ENCODE data around the gene MICAL3.
"Not testable (repeated sequence)": the region's sequence is repeated elsewhere in the genome, so short reads cannot be mapped to it uniquely, and the experiment has no call there.

The MICAL3 gene

DNA sequence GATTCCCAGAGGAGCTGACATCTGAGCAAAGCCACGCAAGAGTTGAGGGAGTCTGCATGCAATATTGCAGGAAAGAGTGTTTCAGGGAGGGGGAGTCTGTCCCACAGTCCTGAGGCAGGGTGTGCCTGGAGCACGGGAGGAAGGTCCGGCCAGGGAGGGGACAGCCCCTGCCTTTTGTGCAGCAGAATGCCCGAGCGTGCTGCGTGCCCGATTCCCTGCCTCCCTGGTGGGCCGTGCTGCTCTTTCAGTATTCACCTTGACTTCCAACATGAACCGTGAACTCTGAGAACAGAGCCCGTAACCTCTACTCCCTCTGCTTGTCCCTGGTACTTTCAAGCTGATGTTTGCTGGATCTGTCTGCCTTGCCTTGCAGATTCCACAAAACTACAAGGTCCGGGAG is 39.3 kb downstream of the MICAL3 start:
- not testable (repeated sequence) for H3K36me3 ChIP-seq (ENCODE audit: control insufficient read depth, insufficient read depth, low read length); H3K4me1 ChIP-seq (ENCODE audit: control insufficient read depth, insufficient read depth, low read length); H3K9me3 ChIP-seq (ENCODE audit: control insufficient read depth, low read length); H3K4me3 ChIP-seq (ENCODE audit: insufficient read depth, low read depth, low read length); H3K27ac ChIP-seq (ENCODE audit: insufficient read depth, low read depth, low read length, poor library complexity, severe bottlenecking); H3K27me3 ChIP-seq (ENCODE audit: control insufficient read depth, insufficient read depth, low read length, poor library complexity, severe bottlenecking)
- 87 to 91% methylated on average over 11 of the region's 11 CpGs for WGBS, 2 experiments

DNA sequence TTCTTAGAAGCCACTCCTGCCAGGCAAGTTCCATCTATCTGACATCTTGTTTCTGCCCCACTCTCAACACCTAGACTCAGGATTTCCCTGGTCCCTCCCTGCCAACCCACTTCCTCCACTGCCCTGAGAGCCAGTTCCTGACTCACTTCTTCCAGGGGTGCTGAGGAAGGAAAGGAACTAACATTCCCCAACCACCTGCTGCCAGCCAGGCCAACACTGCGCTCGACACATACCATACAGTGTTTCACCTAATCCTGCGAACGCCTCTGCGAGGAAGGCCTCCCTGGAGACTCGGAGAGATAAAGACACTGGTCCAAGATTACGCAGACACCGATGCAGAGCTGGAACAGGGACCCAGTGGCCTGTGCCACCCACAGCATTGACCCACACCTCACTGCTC is 40.2 kb downstream of the MICAL3 start:
- Histone ChIP-seq H3K27me3 (ENCODE audit: control insufficient read depth, insufficient read depth, low read length, poor library complexity, severe bottlenecking) (no peaks in the 10 kb centered on the region), H3K4me1 (ENCODE audit: control insufficient read depth, insufficient read depth, low read length) (peaks cover 4% of the 10 kb centered on the region), H3K36me3 (ENCODE audit: control insufficient read depth, insufficient read depth, low read length) (no peaks in the 10 kb centered on the region), H3K9me3 (ENCODE audit: control insufficient read depth, low read length) (no peaks in the 10 kb centered on the region), H3K27ac (ENCODE audit: insufficient read depth, low read depth, low read length, poor library complexity, severe bottlenecking) (no peak overlapping the region), H3K4me3 (ENCODE audit: insufficient read depth, low read depth, low read length) (no peak overlapping the region)
- 92 to 96% methylated on average over 8 of the region's 8 CpGs for WGBS, 2 experiments

DNA sequence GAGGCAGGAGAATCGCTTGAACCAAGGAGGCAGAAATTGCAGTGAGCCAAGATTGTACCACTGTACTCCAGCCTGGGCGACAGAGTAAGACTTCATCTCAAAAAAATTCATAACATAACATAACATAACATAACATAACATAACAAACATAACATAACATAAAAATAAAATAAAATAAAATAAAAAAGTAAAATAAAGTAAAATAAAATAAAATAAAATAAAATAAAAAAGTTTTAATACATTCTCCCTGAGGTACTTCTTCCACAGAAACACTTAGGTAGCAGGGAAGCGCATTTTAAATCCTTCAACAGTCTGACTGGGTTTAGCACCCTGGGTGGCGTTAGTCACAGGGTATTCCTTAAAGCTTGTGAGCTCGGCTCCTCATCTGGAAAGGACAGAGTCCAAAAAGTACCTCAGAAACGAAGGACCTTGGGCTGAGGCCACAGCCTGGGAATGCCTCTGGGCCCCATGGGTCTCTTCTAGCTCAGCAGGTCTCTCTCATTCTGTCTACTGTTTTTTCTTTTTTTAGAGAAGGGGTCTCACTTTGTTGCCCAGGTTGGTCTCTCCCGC is 41.7 kb downstream of the MICAL3 start:
- no peaks in the 10 kb centered on the region for H3K27me3 ChIP-seq (ENCODE audit: control insufficient read depth, insufficient read depth, low read length, poor library complexity, severe bottlenecking)
- H3K36me3 ChIP-seq (ENCODE audit: control insufficient read depth, insufficient read depth, low read length): no peaks in the 10 kb centered on the region
- peaks cover 4% of the 10 kb centered on the region for H3K4me1 ChIP-seq (ENCODE audit: control insufficient read depth, insufficient read depth, low read length)
- no peak overlapping the region for H3K4me3 ChIP-seq (ENCODE audit: insufficient read depth, low read depth, low read length)
- H3K9me3 ChIP-seq (ENCODE audit: control insufficient read depth, low read length): no peaks in the 10 kb centered on the region
- no peak overlapping the region for H3K27ac ChIP-seq (ENCODE audit: insufficient read depth, low read depth, low read length, poor library complexity, severe bottlenecking)
- WGBS, 2 experiments: 90 to 91% methylated on average over 7 of the region's 7 CpGs

DNA sequence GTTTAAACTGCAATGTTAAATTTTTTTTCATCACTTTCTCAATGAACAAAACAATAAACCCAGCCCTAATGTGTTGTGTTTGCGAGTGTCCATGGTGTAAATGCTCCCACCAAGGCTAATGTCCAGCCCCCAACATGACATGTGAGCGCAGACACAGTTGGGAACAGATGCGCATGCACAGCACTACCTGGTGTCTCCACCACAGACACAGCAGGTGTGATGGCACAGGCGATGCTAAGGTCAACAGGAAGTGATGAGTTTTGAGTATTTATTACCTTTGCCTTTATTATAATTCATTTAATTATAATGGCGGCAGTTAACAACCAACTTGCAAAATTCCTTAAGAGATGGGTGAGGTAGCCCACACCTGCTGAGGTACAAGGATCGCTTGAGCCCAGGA is 42.9 kb downstream of the MICAL3 start:
- no peaks in the 10 kb centered on the region for H3K27me3 ChIP-seq (ENCODE audit: control insufficient read depth, insufficient read depth, low read length, poor library complexity, severe bottlenecking)
- no peaks in the 10 kb centered on the region for H3K36me3 ChIP-seq (ENCODE audit: control insufficient read depth, insufficient read depth, low read length)
- peaks cover 4% of the 10 kb centered on the region for H3K4me1 ChIP-seq (ENCODE audit: control insufficient read depth, insufficient read depth, low read length)
- WGBS, 2 experiments: 89 to 92% methylated on average over 5 to 6 of the region's 6 CpGs
- no peaks in the 10 kb centered on the region for H3K9me3 ChIP-seq (ENCODE audit: control insufficient read depth, low read length)
- H3K27ac ChIP-seq (ENCODE audit: insufficient read depth, low read depth, low read length, poor library complexity, severe bottlenecking): no peak overlapping the region
- no peak overlapping the region for H3K4me3 ChIP-seq (ENCODE audit: insufficient read depth, low read depth, low read length)

DNA sequence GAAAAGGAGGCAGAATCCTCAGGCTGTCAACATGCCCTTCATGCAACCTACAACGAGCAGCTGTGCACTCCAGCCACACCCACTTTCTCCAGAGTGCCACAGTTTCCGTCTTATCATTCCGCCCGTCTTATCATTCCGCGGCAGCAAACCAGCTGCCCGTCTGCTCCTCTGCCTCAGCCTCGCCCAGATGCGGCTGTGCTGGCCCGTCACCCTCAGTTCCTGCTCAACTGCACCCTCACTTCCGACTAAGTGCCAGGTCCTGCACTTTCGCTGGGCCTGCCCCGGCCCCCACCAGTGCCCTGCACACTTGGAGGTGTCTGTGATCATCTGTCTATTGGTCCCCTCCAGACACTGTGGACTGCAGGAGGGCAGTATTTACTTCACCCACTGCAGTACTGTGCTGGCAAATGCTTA is 43.7 kb downstream of the MICAL3 start:
- Histone ChIP-seq H3K36me3 (ENCODE audit: control insufficient read depth, insufficient read depth, low read length) (no peaks in the 10 kb centered on the region), H3K4me1 (ENCODE audit: control insufficient read depth, insufficient read depth, low read length) (peaks cover 4% of the 10 kb centered on the region), H3K27me3 (ENCODE audit: control insufficient read depth, insufficient read depth, low read length, poor library complexity, severe bottlenecking) (no peaks in the 10 kb centered on the region), H3K9me3 (ENCODE audit: control insufficient read depth, low read length) (no peaks in the 10 kb centered on the region), H3K4me3 (ENCODE audit: insufficient read depth, low read depth, low read length) (no peak overlapping the region), H3K27ac (ENCODE audit: insufficient read depth, low read depth, low read length, poor library complexity, severe bottlenecking) (no peak overlapping the region)
- 91% methylated on average over 13 of the region's 13 CpGs for WGBS, 2 experiments

DNA sequence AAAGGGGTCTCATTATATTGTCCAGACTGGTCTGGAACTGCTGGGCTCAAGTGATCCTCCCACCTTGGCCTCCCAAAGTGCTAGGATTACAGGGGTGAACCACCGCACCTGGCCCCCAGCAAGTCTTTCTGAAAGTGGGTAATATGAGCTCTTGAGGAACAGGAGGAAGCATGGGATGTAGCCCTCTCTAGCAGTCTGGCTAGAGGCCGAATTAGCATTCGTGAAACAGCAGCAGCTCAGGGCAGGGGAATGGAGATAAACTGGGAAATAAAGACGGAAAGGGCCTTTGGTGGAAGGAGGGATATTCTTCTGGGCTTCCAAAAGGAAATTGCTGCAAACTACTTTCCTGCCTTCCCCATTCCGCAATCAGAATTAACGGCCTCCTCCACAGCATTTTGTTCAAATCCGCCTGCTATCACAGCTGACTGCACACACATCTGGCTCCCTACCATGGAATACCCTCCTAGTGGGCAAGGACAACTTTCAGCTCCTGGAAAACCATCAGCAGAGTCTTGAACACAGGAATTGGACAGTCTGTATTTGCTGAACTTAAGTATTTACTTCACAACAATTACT is 44.3 kb downstream of the MICAL3 start:
- H3K4me3 ChIP-seq (ENCODE audit: insufficient read depth, low read depth, low read length): no peak overlapping the region

DNA sequence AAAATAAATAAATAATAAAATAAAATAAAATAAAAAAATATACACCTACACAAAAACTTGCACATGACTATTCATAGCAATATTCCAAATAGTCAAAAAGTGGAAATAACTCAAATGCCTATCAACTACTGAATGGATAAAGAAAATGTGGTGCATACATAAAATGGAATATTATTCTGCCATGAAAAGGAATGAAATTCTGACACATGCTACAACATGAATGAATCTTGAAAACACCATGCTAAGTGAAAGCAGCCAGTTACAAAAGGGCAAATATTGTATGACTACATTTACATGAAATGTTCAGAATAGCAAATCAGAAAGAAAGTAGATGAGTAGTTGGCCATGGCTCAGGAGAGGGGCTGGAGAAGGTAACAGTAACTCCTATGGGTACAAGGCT is 46.3 kb downstream of the MICAL3 start:
- Histone ChIP-seq H3K4me3 (ENCODE audit: insufficient read depth, low read depth, low read length) (no peak overlapping the region), H3K27ac (ENCODE audit: insufficient read depth, low read depth, low read length, poor library complexity, severe bottlenecking) (no peak overlapping the region), H3K4me1 (ENCODE audit: control insufficient read depth, insufficient read depth, low read length) (peaks cover 4% of the 10 kb centered on the region), H3K9me3 (ENCODE audit: control insufficient read depth, low read length) (no peaks in the 10 kb centered on the region), H3K27me3 (ENCODE audit: control insufficient read depth, insufficient read depth, low read length, poor library complexity, severe bottlenecking) (no peaks in the 10 kb centered on the region), H3K36me3 (ENCODE audit: control insufficient read depth, insufficient read depth, low read length) (no peaks in the 10 kb centered on the region)

More for the DNA sequence above, 44.3 kb downstream of the MICAL3 start:
- WGBS, 2 experiments: 82 to 85% methylated on average over 7 of the region's 7 CpGs
- Histone ChIP-seq H3K36me3 (ENCODE audit: control insufficient read depth, insufficient read depth, low read length) (no peaks in the 10 kb centered on the region), H3K27me3 (ENCODE audit: control insufficient read depth, insufficient read depth, low read length, poor library complexity, severe bottlenecking) (no peaks in the 10 kb centered on the region), H3K9me3 (ENCODE audit: control insufficient read depth, low read length) (no peaks in the 10 kb centered on the region), H3K27ac (ENCODE audit: insufficient read depth, low read depth, low read length, poor library complexity, severe bottlenecking) (no peak overlapping the region), H3K4me1 (ENCODE audit: control insufficient read depth, insufficient read depth, low read length) (peaks cover 4% of the 10 kb centered on the region)

DNA sequence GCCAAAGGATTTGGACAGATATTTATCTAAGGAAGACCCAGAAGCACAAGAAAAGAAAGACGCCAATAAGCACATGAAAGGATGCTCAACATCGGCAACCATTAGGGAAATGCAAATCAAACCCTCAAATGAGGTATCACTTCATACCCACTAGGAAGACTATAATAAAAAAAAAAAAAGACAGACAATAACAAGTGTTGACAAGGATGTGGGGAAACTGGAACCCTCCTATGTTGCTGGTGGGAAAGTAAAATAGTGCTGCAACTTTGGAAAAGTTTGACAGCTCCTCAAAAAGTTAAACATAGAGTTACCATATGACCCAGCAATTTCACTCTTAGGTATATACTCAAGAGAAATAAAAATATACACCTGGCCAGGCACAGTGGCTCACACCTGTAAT is 47.0 kb downstream of the MICAL3 start:
- WGBS, 2 experiments: 94 to 96% methylated on average over 2 of the region's 2 CpGs
- no peaks in the 10 kb centered on the region for H3K27me3 ChIP-seq (ENCODE audit: control insufficient read depth, insufficient read depth, low read length, poor library complexity, severe bottlenecking)
- H3K4me1 ChIP-seq (ENCODE audit: control insufficient read depth, insufficient read depth, low read length): peaks cover 7% of the 10 kb centered on the region
- H3K27ac ChIP-seq (ENCODE audit: insufficient read depth, low read depth, low read length, poor library complexity, severe bottlenecking): no peak overlapping the region
- H3K9me3 ChIP-seq (ENCODE audit: control insufficient read depth, low read length): no peaks in the 10 kb centered on the region
- no peak overlapping the region for H3K4me3 ChIP-seq (ENCODE audit: insufficient read depth, low read depth, low read length)
- H3K36me3 ChIP-seq (ENCODE audit: control insufficient read depth, insufficient read depth, low read length): no peaks in the 10 kb centered on the region

DNA sequence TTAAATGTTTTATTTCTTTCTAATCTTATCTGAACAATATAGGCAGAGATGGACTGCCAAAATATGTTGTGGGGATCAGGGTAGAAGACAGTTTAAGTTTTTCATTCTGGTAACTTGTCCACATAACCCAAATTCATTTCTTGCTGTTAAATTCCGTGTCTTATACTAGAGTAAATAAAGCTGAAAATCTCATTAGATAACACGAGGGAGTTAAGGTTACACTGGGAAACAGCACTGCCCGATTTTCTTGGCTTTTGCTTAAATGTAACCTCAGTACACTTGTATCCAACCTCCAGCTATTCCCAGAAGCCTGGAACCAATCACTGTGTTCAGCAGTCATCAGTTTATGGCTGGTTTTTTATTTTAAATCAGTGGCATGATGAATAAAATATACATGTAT is 48.2 kb downstream of the MICAL3 start:
- Histone ChIP-seq H3K9me3 (ENCODE audit: control insufficient read depth, low read length) (no peaks in the 10 kb centered on the region), H3K36me3 (ENCODE audit: control insufficient read depth, insufficient read depth, low read length) (no peaks in the 10 kb centered on the region), H3K27ac (ENCODE audit: insufficient read depth, low read depth, low read length, poor library complexity, severe bottlenecking) (no peak overlapping the region), H3K27me3 (ENCODE audit: control insufficient read depth, insufficient read depth, low read length, poor library complexity, severe bottlenecking) (no peaks in the 10 kb centered on the region), H3K4me1 (ENCODE audit: control insufficient read depth, insufficient read depth, low read length) (peaks cover 7% of the 10 kb centered on the region), H3K4me3 (ENCODE audit: insufficient read depth, low read depth, low read length) (no peak overlapping the region)
- WGBS, 2 experiments: 90 to 93% methylated on average over 3 of the region's 3 CpGs

DNA sequence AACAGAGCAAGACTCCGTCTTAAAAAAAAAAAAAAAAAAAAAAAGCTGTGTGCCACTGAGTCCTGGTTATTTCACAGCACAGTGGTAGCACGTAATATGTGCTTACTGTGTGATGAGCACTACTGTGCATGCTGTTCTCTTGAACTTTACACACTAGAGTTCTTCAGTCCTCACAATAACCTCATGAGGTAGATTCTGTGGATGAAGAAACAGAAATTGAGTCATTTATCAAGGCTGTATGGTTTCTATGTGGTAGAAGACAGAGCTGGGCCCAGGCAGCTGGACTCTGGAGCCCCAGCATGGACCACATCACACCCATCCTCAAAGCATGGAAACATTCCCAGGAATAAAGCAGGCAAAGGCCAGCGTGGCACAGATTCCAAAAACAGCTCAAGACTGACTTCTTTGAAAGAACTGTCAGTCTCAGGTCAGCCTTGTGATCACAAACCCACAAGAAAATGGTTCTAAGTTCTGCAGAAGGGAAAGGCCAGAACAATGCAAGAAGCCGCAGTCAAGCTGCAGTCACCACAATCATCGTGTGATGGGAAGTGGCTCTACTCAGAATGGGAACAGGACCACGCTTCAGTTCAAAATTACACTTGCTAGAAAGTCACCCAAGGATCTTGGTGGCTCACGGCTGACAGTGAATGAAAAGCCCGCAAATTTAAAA is 49.5 kb downstream of the MICAL3 start:
- Histone ChIP-seq H3K27me3 (ENCODE audit: control insufficient read depth, insufficient read depth, low read length, poor library complexity, severe bottlenecking) (no peaks in the 10 kb centered on the region), H3K4me3 (ENCODE audit: insufficient read depth, low read depth, low read length) (no peak overlapping the region), H3K27ac (ENCODE audit: insufficient read depth, low read depth, low read length, poor library complexity, severe bottlenecking) (no peak overlapping the region), H3K36me3 (ENCODE audit: control insufficient read depth, insufficient read depth, low read length) (no peaks in the 10 kb centered on the region), H3K4me1 (ENCODE audit: control insufficient read depth, insufficient read depth, low read length) (peaks cover 9% of the 10 kb centered on the region), H3K9me3 (ENCODE audit: control insufficient read depth, low read length) (no peaks in the 10 kb centered on the region)
- WGBS, 2 experiments: 92 to 94% methylated on average over 8 of the region's 8 CpGs
